Mesenchymal stem cell (in vitro differentiated cells and primary cell): ENCODE measurements around the gene SLC2A4RG.

Experiments used
- DNase-seq: peaks from one replicate; pipeline ENCODE4 v3.0.0-alpha.2; 2013
- H2AFZ ChIP-seq: one replicate; pipeline ENCODE4 v1.6.1; 2013; ENCODE audit warnings: low read depth, mild to moderate bottlenecking, control low read depth, inconsistent platforms, low read length, moderate library complexity
- H2AK5ac ChIP-seq: 2 replicates; pipeline ENCODE4 v1.6.1; 2013; ENCODE audit warnings: low read length, moderate library complexity, mild to moderate bottlenecking, inconsistent platforms; ENCODE audit not compliant: severe bottlenecking
- H2BK120ac ChIP-seq: one replicate; pipeline ENCODE4 v1.6.1; 2013; ENCODE audit warnings: low read depth, mild to moderate bottlenecking, inconsistent platforms, low read length, moderate library complexity
- H2BK12ac ChIP-seq, 2 experiments: one replicate each; pipeline ENCODE4 v1.6.1; 2013; ENCODE audit warnings: inconsistent platforms in 2 of 2, low read length in 2 of 2, mild to moderate bottlenecking in 2 of 2, moderate library complexity in 2 of 2, control low read depth in 1 of 2
- H2BK15ac ChIP-seq: one replicate; pipeline ENCODE4 v1.6.1; 2013; ENCODE audit warnings: mild to moderate bottlenecking, low read depth, inconsistent platforms; ENCODE audit not compliant: poor library complexity, severe bottlenecking
- H2BK5ac ChIP-seq: 2 replicates; pipeline ENCODE4 v1.6.1; 2013; ENCODE audit warnings: low read depth, mild to moderate bottlenecking, low read length, control low read depth, inconsistent platforms; ENCODE audit not compliant: poor library complexity, severe bottlenecking
- H3K14ac ChIP-seq, 2 experiments: one replicate each; pipeline ENCODE4 v1.6.1; 2013; ENCODE audit warnings: inconsistent platforms in 2 of 2, low read length in 2 of 2, control low read depth in 1 of 2, mild to moderate bottlenecking in 1 of 2, moderate library complexity in 1 of 2
- H3K18ac ChIP-seq, 2 experiments: one replicate each; pipeline ENCODE4 v1.6.1; 2013; ENCODE audit warnings: inconsistent platforms in 2 of 2, low read length in 2 of 2, control low read depth in 1 of 2, low read depth in 1 of 2, mild to moderate bottlenecking in 1 of 2
- H3K23ac ChIP-seq, 2 experiments: one replicate each; pipeline ENCODE4 v1.6.1; 2013; ENCODE audit warnings: inconsistent platforms in 2 of 2, low read length in 2 of 2, mild to moderate bottlenecking in 2 of 2, moderate library complexity in 2 of 2, control low read depth in 1 of 2
- H3K27ac ChIP-seq: 2 replicates; pipeline ENCODE4 v1.5.1; 2013; ENCODE audit warnings: mild to moderate bottlenecking, moderate library complexity, low read length, control low read depth, inconsistent platforms; ENCODE audit not compliant: poor library complexity, severe bottlenecking
- H3K27me3 ChIP-seq, 2 experiments: 2 replicates each; pipeline versions ENCODE4 v1.6.1 to v1.7.0; 2013; ENCODE audit warnings: low read length in 2 of 2, mild to moderate bottlenecking in 2 of 2, moderate library complexity in 2 of 2, control low read depth in 1 of 2, inconsistent platforms in 1 of 2; ENCODE audit not compliant: control insufficient read depth in 1 of 2, insufficient read depth in 1 of 2
- H3K36me3 ChIP-seq, 2 experiments: 2 replicates each; pipeline versions ENCODE4 v1.6.1 to v1.7.0; 2013; ENCODE audit warnings: low read length in 2 of 2, control low read depth in 1 of 2, inconsistent platforms in 1 of 2, low read depth in 1 of 2, mild to moderate bottlenecking in 1 of 2; ENCODE audit not compliant: insufficient read depth in 2 of 2, control insufficient read depth in 1 of 2
- H3K4ac ChIP-seq, 2 experiments: one replicate each; pipeline ENCODE4 v1.6.1; 2013; ENCODE audit warnings: inconsistent platforms in 2 of 2, low read length in 2 of 2, mild to moderate bottlenecking in 2 of 2, moderate library complexity in 2 of 2, control low read depth in 1 of 2, low read depth in 1 of 2
- H3K4me1 ChIP-seq: 2 replicates; pipeline ENCODE4 v1.6.1; 2013; ENCODE audit warnings: low read depth, low read length, control low read depth; ENCODE audit not compliant: control insufficient read depth, insufficient read depth
- H3K4me2 ChIP-seq: 2 replicates; pipeline ENCODE4 v1.6.1; 2013; ENCODE audit warnings: low read length, mild to moderate bottlenecking, inconsistent platforms; ENCODE audit not compliant: poor library complexity, severe bottlenecking
- H3K4me3 ChIP-seq, 2 experiments: 2 replicates each; pipeline versions ENCODE4 v1.5.1 to v1.7.0; 2013; ENCODE audit warnings: low read length in 2 of 2, mild to moderate bottlenecking in 2 of 2, control low read depth in 1 of 2, low read depth in 1 of 2; ENCODE audit not compliant: insufficient read depth in 1 of 2
- H3K79me1 ChIP-seq: replicated peaks from 2 replicates; pipeline ENCODE4 v1.6.1; 2013; ENCODE audit warnings: mild to moderate bottlenecking, control low read depth, low read length, inconsistent platforms; ENCODE audit not compliant: poor library complexity, severe bottlenecking
- H3K9ac ChIP-seq: 2 replicates; pipeline ENCODE4 v1.7.0; 2013; ENCODE audit warnings: mild to moderate bottlenecking, low read length, moderate library complexity
- H3K9me3 ChIP-seq: 2 replicates; pipeline ENCODE4 v1.7.0; 2013; ENCODE audit warnings: mild to moderate bottlenecking, low read length; ENCODE audit not compliant: control insufficient read depth
- H4K8ac ChIP-seq: one replicate; pipeline ENCODE4 v1.6.1; 2013; ENCODE audit warnings: inconsistent platforms, mild to moderate bottlenecking, low read length, moderate library complexity
- H4K91ac ChIP-seq: one replicate; pipeline ENCODE4 v1.6.1; 2013; ENCODE audit warnings: mild to moderate bottlenecking, low read length, inconsistent platforms
- WGBS: methylation state at CpG from one replicate; pipeline ENCODE4 v1.1.7; 2013; ENCODE audit warnings: mixed read lengths; 5-methylcytosine and 5-hydroxymethylcytosine counted together

The SLC2A4RG gene

DNA sequence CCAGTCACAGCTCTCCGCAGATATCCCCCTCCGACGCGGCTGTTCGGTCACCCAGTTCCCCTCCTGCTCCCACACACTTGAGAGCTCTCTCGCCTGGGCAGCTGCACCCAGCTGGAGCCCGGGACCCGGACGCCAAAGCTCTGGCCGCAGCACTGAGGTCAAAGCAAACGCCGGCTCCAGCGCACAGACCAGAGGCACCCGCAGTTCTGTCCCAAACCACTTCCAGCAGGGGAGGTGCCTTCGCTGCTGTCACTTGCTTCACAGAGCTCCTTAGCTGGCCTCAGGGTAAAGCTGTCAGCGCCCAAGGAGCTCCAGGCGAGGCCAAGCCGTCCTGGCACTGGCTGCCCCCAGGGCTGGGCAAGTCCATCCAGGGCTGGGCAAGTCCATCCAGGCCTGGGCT is 27.9 kb downstream of the SLC2A4RG start:
- Histone ChIP-seq H3K14ac (no peak overlapping the region), H3K4me1 (no peaks in the 10 kb centered on the region), H3K9ac (no peak overlapping the region), H2AFZ (no peak overlapping the region), H3K18ac (no peak overlapping the region), H2AK5ac (no peak overlapping the region), H3K27ac (no peak overlapping the region), H3K4ac (no peak overlapping the region), H2BK15ac (no peak overlapping the region), H4K91ac (no peak overlapping the region), H3K23ac (no peak overlapping the region), H2BK120ac (no peak overlapping the region), H3K9me3 (no peaks in the 10 kb centered on the region), H3K36me3 (peaks cover 0 to 54% of the 10 kb centered on the region in 2 experiments), H2BK5ac (no peak overlapping the region), H3K79me1 (peaks cover 36% of the 10 kb centered on the region), H2BK12ac (no peak overlapping the region), H3K27me3 (peaks cover 0 to 16% of the 10 kb centered on the region in 2 experiments), H3K4me3 (no peak overlapping the region), H3K4me2 (no peak overlapping the region), H4K8ac (no peak overlapping the region)
- 93% methylated on average over 18 of the region's 18 CpGs for WGBS
- no peak for DNase-seq

DNA sequence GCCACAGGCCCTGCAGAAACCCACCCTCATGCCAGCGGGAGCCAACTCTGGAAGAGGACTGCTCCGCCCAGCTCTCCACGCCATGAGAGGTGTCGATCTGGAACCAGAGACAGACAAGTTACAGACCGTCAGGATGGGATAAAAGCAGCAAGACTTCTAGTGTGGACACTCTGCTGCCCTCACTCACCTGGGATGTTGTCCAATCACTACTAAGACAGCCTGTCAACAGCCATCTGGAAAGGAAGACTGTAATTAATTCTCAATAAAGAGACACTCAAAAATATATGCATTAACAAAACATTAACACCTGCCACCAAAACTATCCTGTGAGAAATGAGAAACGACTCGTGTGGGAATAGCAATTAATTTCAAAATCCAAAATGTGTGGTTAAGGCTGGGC is 28.3 kb downstream of the SLC2A4RG start:
- H3K18ac ChIP-seq, result no peak overlapping the region
- H3K4me1 ChIP-seq, result peaks cover 1% of the 10 kb centered on the region
- no peak overlapping the region for H2BK120ac ChIP-seq
- no peak overlapping the region for H4K91ac ChIP-seq
- peaks cover 0 to 18% of the 10 kb centered on the region in 2 experiments for H3K27me3 ChIP-seq
- H3K23ac ChIP-seq, result no peak overlapping the region
- no peak overlapping the region for H2AK5ac ChIP-seq
- no peak overlapping the region for H3K14ac ChIP-seq
- H3K4me3 ChIP-seq, result no peak overlapping the region
- no peak overlapping the region for H2AFZ ChIP-seq
- H3K4ac ChIP-seq, result no peak overlapping the region
- no peaks in the 10 kb centered on the region for H3K9me3 ChIP-seq
- DNase-seq, result no peak
- H2BK12ac ChIP-seq, result no peak overlapping the region
- no peak overlapping the region for H3K27ac ChIP-seq
- H3K9ac ChIP-seq, result no peak overlapping the region
- whole genome bisulfite sequencing, result 93% methylated on average over 7 of the region's 7 CpGs
- H2BK5ac ChIP-seq, result no peak overlapping the region
- no peak overlapping the region for H2BK15ac ChIP-seq
- no peak overlapping the region for H3K4me2 ChIP-seq
- peaks cover 0 to 58% of the 10 kb centered on the region in 2 experiments for H3K36me3 ChIP-seq
- peaks cover 40% of the 10 kb centered on the region for H3K79me1 ChIP-seq
- no peak overlapping the region for H4K8ac ChIP-seq

DNA sequence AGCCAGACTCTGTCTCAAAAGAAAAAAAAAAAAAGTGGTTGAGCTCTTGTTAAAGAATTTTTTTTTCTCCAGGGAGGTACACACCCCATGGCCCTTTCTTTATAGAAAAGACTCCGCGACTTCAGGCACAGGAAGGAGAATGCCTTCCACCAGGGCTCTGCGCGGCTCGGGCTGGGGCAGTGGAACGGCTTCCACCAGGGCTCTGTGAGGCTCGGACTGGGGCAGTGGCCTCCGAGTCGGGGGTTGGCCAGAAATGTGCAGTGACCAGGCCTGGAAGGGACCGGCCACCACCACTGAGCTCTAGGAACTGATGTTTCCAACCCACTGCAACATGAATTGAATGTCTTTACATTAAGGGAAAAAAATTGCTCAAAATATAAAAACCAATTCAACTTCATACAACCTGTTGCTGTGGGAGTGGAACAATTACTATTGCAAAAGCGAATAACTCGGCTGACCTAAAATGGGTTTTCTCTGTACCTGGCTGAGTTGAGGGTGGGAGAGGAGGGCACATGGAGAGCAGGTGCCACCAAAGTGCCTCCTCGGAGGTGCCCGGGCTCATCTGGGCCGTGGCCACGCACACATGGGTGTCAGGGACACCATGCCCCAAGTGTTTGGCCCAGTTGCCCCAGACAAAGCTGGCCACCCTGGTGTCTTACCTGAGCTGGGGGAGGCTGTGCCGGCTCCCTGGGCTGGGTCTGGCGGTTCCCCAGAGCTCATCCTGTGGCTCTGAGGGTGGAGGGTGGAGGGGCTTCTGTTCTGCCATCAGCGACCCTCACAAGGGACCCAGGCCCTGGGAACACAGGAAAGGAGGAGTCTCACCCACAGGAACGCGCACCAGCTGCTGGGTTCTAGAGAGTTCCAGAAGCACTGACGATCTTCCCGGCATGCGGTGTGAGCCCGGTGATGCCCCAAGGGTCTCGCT is 29.3 kb downstream of the SLC2A4RG start:
- no peak overlapping the region for H2AFZ ChIP-seq
- H3K23ac ChIP-seq, result no peak overlapping the region
- H4K91ac ChIP-seq, result no peak overlapping the region
- H4K8ac ChIP-seq, result no peak overlapping the region
- H3K9ac ChIP-seq, result no peak overlapping the region
- H2BK120ac ChIP-seq, result no peak overlapping the region
- H3K27ac ChIP-seq, result no peak overlapping the region
- H3K79me1 ChIP-seq, result peaks cover 48% of the 10 kb centered on the region
- H3K4ac ChIP-seq, result no peak overlapping the region
- WGBS, result 96% methylated on average over 25 of the region's 26 CpGs
- H3K4me3 ChIP-seq, result no peak overlapping the region
- no peak overlapping the region for H3K4me2 ChIP-seq
- no peaks in the 10 kb centered on the region for H3K9me3 ChIP-seq
- H3K36me3 ChIP-seq, result peaks cover 0 to 59% of the 10 kb centered on the region in 2 experiments
- H2BK15ac ChIP-seq, result no peak overlapping the region
- H2BK12ac ChIP-seq, result no peak overlapping the region
- no peak overlapping the region for H3K14ac ChIP-seq
- H3K4me1 ChIP-seq, result peaks cover 5% of the 10 kb centered on the region
- H2AK5ac ChIP-seq, result no peak overlapping the region
- no peak for DNase-seq
- H2BK5ac ChIP-seq, result no peak overlapping the region
- peaks cover 0 to 20% of the 10 kb centered on the region in 2 experiments for H3K27me3 ChIP-seq
- H3K18ac ChIP-seq, result no peak overlapping the region

DNA sequence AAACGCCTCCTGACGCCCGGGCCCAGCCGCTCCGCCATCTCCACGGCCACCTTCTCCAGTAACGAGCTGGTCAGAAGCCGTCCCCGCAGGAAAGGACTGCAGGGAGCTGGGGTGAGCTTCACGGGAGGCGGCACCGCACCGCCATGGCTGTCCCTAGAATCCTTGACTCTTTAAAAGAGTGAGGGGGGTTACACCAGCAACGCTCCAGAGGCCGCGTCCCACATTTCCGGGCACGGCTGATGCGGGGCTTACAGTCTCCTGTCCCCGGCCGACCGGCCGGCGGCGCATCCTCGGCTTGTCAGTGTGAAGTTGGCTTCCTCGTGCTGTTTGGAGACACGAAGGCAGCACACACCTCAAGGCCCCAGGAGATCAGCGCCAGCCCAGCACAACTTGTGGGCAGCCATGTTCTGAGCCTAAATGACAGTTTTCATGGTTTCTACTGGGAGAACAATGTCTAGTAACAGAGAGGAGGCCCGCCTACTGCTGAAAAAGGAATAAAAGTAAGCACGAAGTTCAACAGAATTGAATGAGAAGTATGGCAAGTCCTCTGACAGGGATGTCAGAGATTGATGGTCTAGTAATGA is 30.4 kb downstream of the SLC2A4RG start:
- Histone ChIP-seq H3K27ac (no peak overlapping the region), H3K14ac (no peak overlapping the region), H2BK12ac (no peak overlapping the region), H3K18ac (no peak overlapping the region), H2AK5ac (no peak overlapping the region), H3K9ac (no peak overlapping the region), H3K23ac (no peak overlapping the region), H3K9me3 (no peaks in the 10 kb centered on the region), H2BK5ac (no peak overlapping the region), H3K79me1 (peaks cover 53% of the 10 kb centered on the region), H2AFZ (no peak overlapping the region), H3K36me3 (peaks cover 0 to 58% of the 10 kb centered on the region in 2 experiments), H2BK15ac (no peak overlapping the region), H3K4me3 (no peak overlapping the region), H4K8ac (no peak overlapping the region), H3K27me3 (peaks cover 0 to 28% of the 10 kb centered on the region in 2 experiments), H4K91ac (no peak overlapping the region), H3K4ac (no peak overlapping the region), H3K4me1 (peaks cover 10% of the 10 kb centered on the region), H2BK120ac (no peak overlapping the region), H3K4me2 (no peak overlapping the region)
- 96% methylated on average over 31 of the region's 31 CpGs for WGBS
- no peak for DNase-seq
